HCT116 (cell line): Measurements from ENCODE around the gene THRA.

Experiments
- CTCF ChIP-seq, 3 experiments: fragments of 200-600 bp in 1 of 3; sonication (generic) in 1 of 3; IDR thresholded peaks in 2 of 3; conservative IDR thresholded peaks in 1 of 3; 2 replicates each; pipeline ENCODE4 v1.5.1; 2012 to 2017; ENCODE audit warnings: low read depth in 2 of 3, low read length in 2 of 3, antibody characterized with exemption in 1 of 3, borderline replicate concordance in 1 of 3, control low read depth in 1 of 3, mild to moderate bottlenecking in 1 of 3, mixed read lengths in 1 of 3, mixed run types in 1 of 3, moderate library complexity in 1 of 3; ENCODE audit not compliant: insufficient read depth in 1 of 3
- FOSL1 ChIP-seq: IDR thresholded peaks from 2 replicates; pipeline ENCODE4 v1.6.1; 2012; ENCODE audit warnings: low read depth
- MAX ChIP-seq: IDR thresholded peaks from 2 replicates; pipeline ENCODE4 v1.6.1; 2012
- POLR2A ChIP-seq: IDR thresholded peaks from 2 replicates; pipeline ENCODE4 v1.7.0; 2011; ENCODE audit warnings: borderline replicate concordance; ENCODE audit not compliant: insufficient read depth, insufficient read length; ENCODE audit errors: extremely low read depth
- POLR2AphosphoS5 ChIP-seq: IDR thresholded peaks from 2 replicates; pipeline ENCODE4 v1.6.1; 2011; ENCODE audit warnings: mild to moderate bottlenecking, low read depth, low read length, moderate library complexity
- SP1 ChIP-seq: IDR thresholded peaks from 2 replicates; pipeline ENCODE4 v1.6.1; 2012; ENCODE audit warnings: low read depth
- TCF7L2 ChIP-seq: IDR thresholded peaks from 2 replicates; pipeline ENCODE4 v1.7.0; 2011; ENCODE audit warnings: borderline replicate concordance, inconsistent platforms; ENCODE audit not compliant: insufficient read depth, insufficient read length; ENCODE audit errors: extremely low read depth
- YY1 ChIP-seq: IDR thresholded peaks from 2 replicates; pipeline ENCODE4 v1.6.1; 2011; ENCODE audit warnings: low read length, low read depth, moderate library complexity, mild to moderate bottlenecking; ENCODE audit not compliant: insufficient replicate concordance; ENCODE audit errors: extremely low read depth
- ZFX ChIP-seq: fragments of 450-650 bp; IDR thresholded peaks from 2 replicates; pipeline ENCODE4 v1.6.1; 2017

GRCh38 chr17:40113907-40114245 lies 51.1 kb downstream of the THRA start:
- TF ChIP-seq ZFX: no peak
- TF ChIP-seq CTCF (IDR thresholded peaks at IDR 0.05 in 2 of 3, conservative IDR thresholded peaks at IDR 0.05 in 1 of 3; ENCODE audit: borderline replicate concordance in 1 of 3, insufficient read depth in 1 of 3, low read depth in 2 of 3, low read length in 2 of 3): no peak
- no peak for TF ChIP-seq TCF7L2
- no peak for TF ChIP-seq MAX
- no peak for TF ChIP-seq SP1
- no peak for TF ChIP-seq YY1
- TF ChIP-seq POLR2A: no peak
- TF ChIP-seq POLR2AphosphoS5: no peak
- no peak for TF ChIP-seq FOSL1
